GM18499 (cell line): Measurements from ENCODE around the gene ATP8B2.

Experiments
- ATAC-seq: cut with Tn5 transposase; IDR thresholded peaks from one replicate; pipeline ENCODE4 v1.9.1; 2021; ENCODE audit warnings: moderate number of reproducible peaks; ENCODE audit not compliant: insufficient read depth, unreplicated experiment

Gene ATP8B2

DNA sequence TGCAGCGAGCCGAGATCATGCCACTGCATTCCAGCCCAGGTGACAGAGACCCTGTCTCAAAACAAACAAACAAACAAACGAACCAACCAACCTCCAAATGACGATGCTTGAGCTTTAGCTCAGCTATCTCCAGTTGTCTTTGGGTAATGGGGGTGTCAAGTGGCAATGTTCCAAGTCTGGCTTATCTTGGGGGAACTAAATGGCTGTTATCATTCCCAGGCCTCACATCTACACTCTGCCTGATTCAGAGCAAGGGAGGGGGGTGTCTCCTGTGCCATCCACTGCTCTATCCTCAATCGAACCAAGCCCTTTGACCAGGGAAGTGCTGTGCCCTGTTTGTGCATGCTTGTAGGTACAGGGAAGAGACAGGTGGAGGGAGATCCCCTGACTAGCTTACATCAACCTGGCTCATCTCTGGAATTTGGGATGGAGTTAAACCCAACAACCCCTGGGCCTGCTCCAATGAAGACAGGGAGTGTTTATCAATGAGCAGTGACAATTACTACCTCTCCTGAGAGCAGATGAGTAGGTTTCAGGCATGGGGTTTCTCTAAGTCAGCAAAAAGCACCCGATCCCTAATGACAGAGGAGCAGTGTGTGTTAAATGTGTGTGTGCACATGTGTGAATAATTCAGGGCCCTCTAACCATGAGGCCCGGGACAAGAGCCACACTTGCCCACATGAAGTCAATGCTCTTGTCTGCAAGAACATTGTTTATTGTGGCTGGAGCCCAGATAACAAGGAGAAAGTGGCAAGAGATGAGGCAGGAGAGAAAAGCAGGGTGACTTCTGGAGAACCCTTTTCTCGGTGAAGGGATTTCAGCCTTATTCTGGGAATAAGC, 59.5 kb downstream of the ATP8B2 start:
- ATAC-seq = no peak

DNA sequence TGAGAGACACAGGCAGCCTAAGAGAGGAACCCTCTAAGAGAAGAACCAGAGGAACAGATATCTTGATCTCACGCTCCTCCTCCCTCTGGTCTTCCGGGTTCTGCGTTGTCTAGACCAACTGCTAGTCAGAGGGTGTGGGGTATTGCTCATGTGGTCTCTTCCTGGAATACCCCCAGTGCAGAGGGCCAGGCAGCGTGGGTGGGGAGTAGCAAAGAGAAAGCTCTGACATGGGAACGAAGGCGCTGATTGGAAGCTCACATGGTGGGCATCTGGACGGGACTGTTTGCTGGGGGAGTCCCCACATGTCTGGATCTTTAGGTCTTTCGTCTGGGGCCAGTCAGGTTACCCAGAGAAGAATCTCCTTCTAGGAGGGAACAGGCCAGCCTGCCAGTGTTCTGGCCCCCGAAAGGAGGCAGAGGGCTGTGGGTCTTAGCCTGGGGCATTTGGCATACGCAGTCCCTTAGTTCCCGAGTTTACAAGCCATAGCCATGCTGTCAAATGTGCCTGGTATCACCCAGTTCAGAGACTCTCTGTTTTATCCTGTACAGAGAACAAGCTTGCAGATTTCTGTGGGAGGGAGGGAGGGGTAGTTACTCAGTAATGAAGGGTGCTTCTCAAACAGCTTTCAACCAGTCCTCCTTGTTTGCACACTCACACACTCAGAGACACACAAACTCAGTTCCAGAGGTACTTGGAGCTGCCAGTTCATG, 61.5 kb downstream of the ATP8B2 start:
- ATAC-seq = no peak

DNA sequence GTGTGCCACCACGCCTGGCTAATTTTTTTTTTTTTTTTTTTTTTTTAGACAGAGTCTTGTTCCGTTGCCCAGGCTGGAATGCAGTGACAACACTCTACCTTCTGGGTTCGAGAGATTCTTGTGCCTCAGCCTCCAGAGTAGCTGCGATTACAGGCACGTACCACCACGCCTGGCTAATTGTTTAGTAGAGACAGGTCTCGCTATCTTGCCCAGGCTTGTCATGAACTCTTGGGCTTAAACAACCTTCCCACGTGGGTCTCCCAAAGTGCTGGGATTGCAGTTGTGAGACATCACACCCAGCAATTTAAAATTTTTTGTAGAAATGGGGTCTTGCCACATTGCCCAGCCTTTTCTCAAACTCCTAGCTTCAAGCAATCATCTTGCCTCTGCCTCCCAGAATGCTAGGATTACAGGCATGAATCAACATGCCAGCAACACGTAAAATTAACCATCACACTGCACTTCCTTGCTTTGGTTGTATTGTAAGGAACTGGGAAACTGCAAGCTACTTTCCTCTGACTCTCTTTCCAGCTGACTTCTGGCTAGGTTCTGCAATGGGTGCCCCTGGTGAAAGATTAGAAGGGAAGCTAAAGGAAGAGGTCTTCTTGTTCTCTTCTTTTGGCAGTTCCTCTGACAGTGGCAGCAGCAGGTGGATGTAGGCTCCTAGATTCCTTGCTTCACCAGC, 65.9 kb downstream of the ATP8B2 start:
- ATAC-seq = no peak

DNA sequence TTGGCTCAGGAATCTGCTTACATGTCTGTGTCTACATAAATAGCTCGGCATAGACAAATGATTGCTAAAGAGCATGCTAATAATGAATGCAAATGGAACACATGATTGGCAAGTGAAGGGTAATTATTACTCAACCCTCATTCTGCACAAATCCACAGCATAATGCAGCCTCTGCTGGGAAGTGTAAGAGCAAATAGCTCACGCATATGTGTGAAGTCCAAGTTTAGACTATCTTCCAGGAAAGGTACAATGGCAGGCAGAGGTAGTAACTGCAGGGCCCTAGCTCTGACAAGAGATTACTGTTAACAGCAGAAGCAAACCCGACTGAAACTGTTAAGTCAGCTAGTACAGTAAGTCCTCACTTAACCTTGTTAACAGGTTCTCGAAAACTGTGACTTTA, 72.8 kb downstream of the ATP8B2 start:
- ATAC-seq = no peak

DNA sequence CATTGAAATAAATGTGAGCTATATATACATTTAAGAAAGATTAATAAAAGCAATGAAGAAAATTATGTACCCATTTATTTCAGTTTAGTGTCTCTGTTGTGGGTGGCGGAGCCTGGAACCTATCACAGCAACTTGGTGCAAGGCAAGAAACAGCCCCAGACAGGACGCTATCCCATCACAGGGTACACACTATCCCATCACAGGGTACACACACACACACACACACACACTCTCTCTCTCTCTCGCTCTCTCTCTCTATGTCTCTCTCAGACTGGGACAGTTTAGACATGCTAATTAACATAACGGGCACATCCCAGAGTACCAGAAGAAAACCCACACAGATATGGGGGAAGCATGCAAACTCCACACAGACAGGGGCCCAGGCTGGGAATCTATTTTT, 73.4 kb downstream of the ATP8B2 start:
- ATAC-seq = no peak

DNA sequence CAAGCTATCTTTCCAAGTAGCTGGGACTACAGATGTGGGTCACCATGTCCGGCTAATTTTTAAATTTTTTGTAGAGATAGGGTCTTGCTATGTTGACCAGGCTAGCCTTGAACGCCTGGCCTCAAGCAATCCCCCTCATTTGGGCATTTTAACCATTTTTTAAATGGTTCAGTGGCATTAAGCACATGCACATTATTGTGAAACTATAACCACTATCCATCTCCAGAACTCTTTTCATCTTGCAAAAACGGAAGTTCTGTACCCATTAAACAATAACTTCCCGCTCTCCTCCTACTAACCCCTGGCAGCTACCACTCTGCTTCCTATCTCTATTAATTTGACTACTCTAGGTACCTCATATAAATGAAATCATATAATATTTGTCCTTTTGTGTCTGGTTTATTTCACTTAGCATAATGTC, 75.1 kb downstream of the ATP8B2 start:
- ATAC-seq = no peak
